Dermis blood vessel endothelial cell (primary cell): Measurements from ENCODE around the gene TMEM53. TPM values are rescaled to one million over a fixed set of nuclear protein-coding genes. Genes with fewer than 3 reads are reported as not detected.

ENCODE experiments used
- DNase-seq: peaks from one replicate; pipeline ENCODE4 v3.0.0; 2010
- total RNA-seq: library from RNA; depleted of rRNA; stranded (reverse); fragments of >200 nt; gene quantifications from 2 replicates; pipeline ENCODE4 v1.2.3, GENCODE V29; 2014

Gene TMEM53
- total RNA-seq, 1 donor from 2014 or later = 4.4 TPM

DNA sequence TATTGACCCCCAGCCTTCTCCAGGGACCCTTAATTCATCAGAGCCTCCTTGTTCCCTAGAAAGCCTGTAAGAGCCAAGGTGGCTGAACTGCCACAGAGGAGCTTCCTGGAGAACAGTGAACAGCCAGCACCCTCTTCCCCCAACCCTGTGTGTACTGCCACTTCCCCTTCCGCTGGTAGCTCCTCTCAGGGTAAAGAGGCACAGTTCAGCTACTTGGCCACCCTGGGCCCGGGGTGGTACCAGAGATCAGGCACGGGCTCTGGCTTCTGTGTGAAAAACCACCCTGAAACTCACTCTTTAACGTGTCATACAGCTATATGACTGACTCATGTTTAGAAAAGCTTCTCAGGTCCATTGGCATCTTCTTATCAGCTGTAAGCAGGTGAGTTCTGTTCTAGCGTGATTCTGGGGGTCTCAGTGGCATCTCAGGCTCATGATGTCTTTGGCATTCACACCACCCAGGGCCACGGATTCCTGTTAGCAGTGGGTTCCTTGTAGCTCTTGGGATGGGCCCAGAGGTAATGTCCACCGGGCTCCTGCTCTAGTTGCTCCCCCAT is 22.6 kb upstream of the TMEM53 start:
- DNase-seq = no peak

DNA sequence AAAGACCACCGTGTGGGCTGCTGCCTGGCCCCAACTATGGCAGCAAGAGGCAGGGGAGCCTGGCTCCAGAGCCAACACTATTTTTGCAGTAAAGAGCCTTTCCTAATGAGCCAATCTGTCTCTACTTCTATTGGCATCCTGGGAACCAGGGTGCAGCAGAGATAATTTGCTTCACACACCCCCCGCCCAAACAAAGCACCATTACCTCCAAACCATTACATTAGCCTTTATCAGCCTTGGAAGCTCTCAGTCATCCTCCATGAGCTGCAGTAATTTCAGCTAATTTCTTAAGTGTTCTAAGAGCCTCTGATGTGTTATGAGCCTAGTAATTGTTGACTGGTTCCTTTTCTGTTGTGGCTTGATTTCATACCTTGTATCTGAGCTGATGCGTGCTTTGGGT is 21.8 kb upstream of the TMEM53 start:
- no peak for DNase-seq

DNA sequence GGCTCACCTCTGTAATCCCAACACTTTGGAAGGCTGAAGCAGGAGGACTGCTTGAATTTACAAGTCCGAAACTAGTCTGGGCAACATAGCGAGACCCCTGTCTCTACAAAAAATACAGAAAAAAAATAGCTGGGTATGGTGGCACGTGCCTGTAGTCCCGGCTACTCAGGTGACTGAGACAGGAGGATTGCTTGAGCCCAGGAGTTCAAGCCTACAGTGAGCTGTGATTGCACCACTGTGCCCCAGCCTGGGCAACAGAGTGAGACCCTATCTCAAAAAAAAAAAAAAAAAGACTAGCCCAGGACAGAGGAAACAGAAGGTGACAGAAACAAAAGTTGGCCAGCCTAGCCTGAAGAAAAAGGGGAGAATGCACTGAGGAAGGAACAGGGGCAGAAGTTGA is 21.4 kb upstream of the TMEM53 start:
- DNase-seq = no peak

DNA sequence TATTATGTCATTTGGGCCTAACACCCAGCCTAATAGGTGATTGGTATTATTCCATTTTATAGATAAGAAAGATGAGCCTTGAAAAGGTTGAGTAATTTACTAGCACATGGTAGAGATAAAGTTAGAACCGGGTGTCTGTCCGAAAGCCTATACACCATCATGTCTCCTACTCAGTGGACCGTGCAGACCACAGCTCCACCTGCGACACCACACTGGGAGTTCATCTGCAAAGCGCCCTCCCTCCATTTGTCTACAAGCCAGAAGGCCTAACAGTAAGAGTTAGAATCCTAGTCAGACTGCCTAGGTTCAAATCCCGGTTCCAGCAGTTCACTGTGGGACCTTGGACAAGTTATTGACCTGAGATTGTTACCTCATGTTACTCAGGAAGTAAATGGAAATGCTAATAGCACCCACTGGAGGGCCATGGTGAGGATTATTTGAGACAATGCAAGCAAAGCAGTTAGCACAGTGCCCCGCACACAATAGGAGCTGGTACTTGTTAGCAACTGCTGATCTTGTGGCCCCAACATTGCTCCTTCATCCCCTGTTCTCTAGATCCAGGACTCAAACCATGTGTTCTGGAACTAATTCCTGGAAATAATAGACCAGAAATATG is 20.7 kb upstream of the TMEM53 start:
- no peak for DNase-seq

GRCh38 chr1:44693900-44694299 is 19.6 kb upstream of the TMEM53 start:
- DNase-seq = no peak

- no peak for DNase-seq
Observed at GRCh38 chr1:44693159-44693558, 18.9 kb upstream of the TMEM53 start.

DNA sequence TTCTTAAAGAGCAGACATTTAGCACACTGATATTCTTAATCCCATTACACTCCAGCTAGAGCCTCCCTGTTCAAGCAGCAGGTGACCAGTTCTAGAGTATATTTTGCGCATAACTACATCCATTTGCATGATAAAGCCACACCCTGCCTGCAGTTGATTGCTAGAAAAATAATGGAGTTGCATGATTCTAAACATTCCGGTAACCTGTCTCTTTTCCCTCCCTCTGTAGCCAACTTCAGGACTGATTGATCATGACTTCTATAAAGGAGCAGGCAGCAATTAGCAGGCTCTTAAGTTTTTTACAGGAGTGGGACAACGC is 15.1 kb upstream of the TMEM53 start:
- no peak for DNase-seq

DNA sequence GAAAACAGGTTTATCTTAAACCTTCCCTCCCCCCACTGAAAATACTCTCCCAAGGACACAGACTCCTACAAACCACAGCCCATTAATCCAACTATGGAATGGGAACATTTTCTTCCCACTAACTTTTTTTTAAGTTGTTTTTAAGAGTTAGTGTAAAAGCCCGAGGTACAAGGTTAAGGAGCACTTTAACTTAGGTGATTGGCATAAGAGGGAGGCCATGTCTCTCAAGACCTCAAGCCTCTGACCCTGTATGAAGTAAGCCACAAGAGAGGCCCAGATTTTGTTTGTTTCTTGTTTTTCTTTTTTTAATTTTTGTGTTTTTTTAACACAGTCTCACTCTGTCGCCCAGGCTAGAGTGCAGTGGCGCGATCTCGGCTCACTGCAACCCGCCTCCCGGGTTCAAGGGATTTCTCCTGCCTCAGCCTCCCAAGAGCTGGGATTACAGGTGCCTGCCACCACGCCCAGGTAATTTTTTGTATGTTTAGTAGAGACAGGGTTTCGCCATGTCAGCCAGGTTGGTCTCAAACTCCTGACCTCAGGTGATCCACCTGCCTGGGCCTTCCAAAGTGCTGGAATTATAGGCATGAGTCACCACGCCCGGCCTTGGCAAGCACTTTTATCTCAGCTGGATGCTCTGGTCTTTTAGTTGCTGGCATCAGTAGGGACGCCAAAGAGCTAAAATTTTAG is 14.6 kb upstream of the TMEM53 start:
- no peak for DNase-seq

- no peak for DNase-seq
Observed at GRCh38 chr1:44685881-44686280, 11.6 kb upstream of the TMEM53 start.

DNA sequence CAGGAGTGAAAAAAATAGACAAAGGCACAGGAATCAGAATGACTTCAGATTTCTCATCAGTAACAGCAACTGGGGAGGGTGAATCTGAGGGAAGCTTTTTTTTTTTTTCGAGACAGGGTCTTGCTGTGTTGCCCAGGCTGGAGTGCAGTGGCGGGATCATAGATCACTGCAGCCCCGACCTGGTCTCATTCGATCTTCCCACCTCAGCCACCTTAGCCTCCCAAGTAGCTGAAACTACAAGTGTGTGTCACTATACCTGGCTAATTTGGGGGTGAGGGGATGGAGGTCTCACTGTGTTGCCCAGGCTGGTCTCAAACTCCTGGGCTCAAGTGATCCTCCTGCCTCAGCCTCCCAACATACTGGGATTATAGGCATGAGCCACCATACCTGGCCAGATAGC is 10.9 kb upstream of the TMEM53 start:
- DNase-seq = no peak

- DNase-seq = no peak
Observed at GRCh38 chr1:44684525-44684924, 10.2 kb upstream of the TMEM53 start.

GRCh38 chr1:44682883-44683265 is 8.6 kb upstream of the TMEM53 start:
- no peak for DNase-seq

GRCh38 chr1:44681905-44682882 is 7.9 kb upstream of the TMEM53 start:
- no peak for DNase-seq

GRCh38 chr1:44679468-44679867 is 5.2 kb upstream of the TMEM53 start:
- no peak for DNase-seq

GRCh38 chr1:44678626-44679025 is 4.3 kb upstream of the TMEM53 start:
- no peak for DNase-seq

DNA sequence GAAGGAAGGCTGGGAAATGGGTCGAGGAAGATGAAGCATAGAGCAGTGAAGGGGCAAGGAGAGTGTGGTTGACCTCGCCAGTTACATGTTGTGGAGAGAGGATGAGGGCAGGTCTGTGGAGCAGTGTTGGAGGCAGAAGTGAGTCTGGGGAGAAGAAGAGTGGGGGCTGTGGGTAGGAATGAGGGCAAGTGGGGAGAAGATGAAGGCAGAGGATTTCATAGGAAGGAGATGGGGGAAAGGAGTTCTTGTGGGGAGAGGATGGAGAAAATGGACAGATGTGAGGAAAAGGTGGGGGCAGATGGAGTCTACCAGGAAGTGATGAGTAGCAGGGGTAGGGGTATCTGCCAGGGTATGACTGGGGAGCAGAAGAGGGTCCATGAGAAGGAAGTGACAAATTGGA is 3.8 kb upstream of the TMEM53 start:
- no peak for DNase-seq

DNA sequence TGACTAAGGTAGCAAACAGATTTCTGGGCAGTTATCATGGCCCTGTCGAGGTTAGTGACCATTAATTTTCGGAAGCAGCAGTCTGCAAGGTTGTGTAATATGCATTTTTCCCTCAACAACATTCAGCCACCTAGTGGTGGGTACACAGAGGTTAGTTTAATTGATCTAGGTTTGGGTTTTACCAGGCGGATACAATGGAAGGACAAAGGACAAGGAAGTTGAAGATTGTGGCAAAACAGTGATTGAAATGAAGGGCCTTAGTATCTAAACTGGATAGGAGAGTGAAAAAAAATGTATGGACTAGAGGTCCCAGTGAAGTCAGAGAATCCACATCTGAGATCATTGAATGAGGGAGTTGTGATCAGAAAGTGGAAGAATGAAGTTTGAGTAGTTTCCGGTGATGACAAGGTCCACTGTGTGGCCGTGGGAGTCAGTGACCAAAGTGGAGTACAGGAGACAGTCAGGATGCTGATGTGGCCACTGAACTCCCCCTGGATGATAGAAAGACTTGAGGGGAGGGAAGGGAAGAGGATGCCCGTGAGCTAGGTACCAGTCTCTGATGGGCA is 3.0 kb upstream of the TMEM53 start:
- peak; percentile 60 for DNase-seq

GRCh38 chr1:44676484-44677200 is 2.4 kb upstream of the TMEM53 start:
- DNase-seq = peak; percentile 43

- DNase-seq = no peak
Observed at GRCh38 chr1:44675186-44675585, 905 bp upstream of the TMEM53 start.

GRCh38 chr1:44673675-44674112 is 587 bp downstream of the TMEM53 start:
- no peak for DNase-seq

GRCh38 chr1:44672961-44673674 is 1.2 kb downstream of the TMEM53 start:
- no peak for DNase-seq
